ENCODE results near the gene MRPL2. TPM values are rescaled to one million over a fixed set of nuclear protein-coding genes. Genes with fewer than 3 reads are reported as not detected.

The MRPL2 gene
- polyA plus RNA-seq (2013, experiment 1 of 2) = 59.0 TPM
- 62.6 TPM for polyA plus RNA-seq (2013, experiment 2 of 2)

DNA sequence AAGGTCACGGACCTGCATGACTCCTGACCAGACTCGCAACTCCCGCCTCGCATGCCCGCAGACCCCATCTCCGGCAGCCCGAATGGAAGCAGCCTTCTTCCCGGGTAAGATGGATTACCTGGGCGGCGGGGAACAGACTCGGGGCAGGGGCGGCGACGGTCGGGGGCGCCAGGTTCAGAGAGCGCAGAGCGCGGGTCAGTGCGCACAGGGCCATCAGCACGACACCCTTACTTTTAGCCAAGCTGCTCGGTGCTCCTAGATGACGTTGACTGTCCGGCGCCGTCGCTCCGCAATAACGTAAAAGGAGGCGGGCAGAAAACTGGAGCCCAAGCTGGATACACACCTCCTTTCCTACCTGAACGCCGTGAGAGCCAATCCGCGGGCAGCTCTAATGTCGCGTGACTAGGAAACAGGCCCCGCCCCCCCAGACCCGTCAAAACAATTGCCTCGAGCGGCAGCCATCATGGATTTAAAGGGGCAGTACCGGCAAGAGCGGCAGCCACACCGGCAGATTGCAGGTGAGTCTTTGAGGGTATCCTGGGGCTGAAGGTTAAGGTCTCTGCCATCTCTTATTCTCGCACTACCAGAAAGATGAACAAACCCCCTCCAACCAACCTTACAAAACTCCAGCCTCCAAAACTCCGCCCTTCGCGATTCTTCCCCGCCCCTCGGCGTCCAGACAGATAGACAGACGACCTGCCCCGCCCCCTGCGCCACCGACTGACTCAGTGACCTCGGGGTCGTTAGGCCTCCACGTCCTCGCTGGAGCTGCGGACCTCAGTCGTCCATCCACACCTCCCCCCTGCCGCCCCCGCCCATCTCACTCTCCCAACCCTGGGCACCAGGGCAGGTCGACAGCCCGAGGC lies at the start of gene MRPL2, which contains the start of gene KLC4:
Gene MRPL2 (minus strand): TSS at position 267 of the 866 bp plus-strand sequence. CDS start 53 bp downstream, at position 214.
Gene KLC4 (plus strand): TSS at position 464 of the 866 bp plus-strand sequence. CDS start 1,705 bp downstream, outside the sequence.
- no CpG with 5 or more reads among the region's 64 CpGs for WGBS (ENCODE audit: extremely low coverage, insufficient coverage, low lambda C conversion rate)
- peak within 1 kb of the TSS; percentile 12 for H4K5ac ChIP-seq (ENCODE audit: low read length)
- no peak within 1 kb of the TSS for H4K8ac ChIP-seq (ENCODE audit: low read depth, low read length)
- H3K18ac ChIP-seq (ENCODE audit: low read length) = peak within 1 kb of the TSS; percentile 88
- peaks cover 13% of the 10 kb centered on the region for H3K79me2 ChIP-seq (ENCODE audit: control insufficient read depth, insufficient read depth, low read length)
- no peak within 1 kb of the TSS for H2BK15ac ChIP-seq (replicated peaks; ENCODE audit: low read depth)
- peak within 1 kb of the TSS; percentile 95 for H3K56ac ChIP-seq (ENCODE audit: low read length)
- H3K23ac ChIP-seq (ENCODE audit: low read length) = no peak within 1 kb of the TSS
- H3K36me3 ChIP-seq (ENCODE audit: control insufficient read depth, insufficient read depth, low read length) = no peaks in the 10 kb centered on the region
- no peaks in the 10 kb centered on the region for H3K27me3 ChIP-seq (ENCODE audit: insufficient read depth, low read length, poor library complexity)
- peak within 1 kb of the TSS; percentile 88 for H3K4ac ChIP-seq (ENCODE audit: low read depth, low read length)
- H3K9ac ChIP-seq (ENCODE audit: low read length) = peak within 1 kb of the TSS; percentile 92
- DNase-seq = peak; percentile 100
- H3K4me2 ChIP-seq (ENCODE audit: low read length) = peak within 1 kb of the TSS; percentile 98
- peak within 1 kb of the TSS; percentile 60 for H3K27ac ChIP-seq (ENCODE audit: low read depth, low read length)
- H2AK5ac ChIP-seq (ENCODE audit: low read length) = peak within 1 kb of the TSS; percentile 90
- H2BK120ac ChIP-seq (ENCODE audit: low read depth, low read length) = no peak within 1 kb of the TSS
- H3K79me1 ChIP-seq (ENCODE audit: low read length) = peaks cover 17% of the 10 kb centered on the region
- peaks cover 6% of the 10 kb centered on the region for H3K4me1 ChIP-seq (ENCODE audit: control insufficient read depth, low read depth, low read length)
- H3K4me3 ChIP-seq (ENCODE audit: low read length) = peak within 1 kb of the TSS; percentile 97
- H2BK5ac ChIP-seq (ENCODE audit: low read length) = peak within 1 kb of the TSS; percentile 90

DNA sequence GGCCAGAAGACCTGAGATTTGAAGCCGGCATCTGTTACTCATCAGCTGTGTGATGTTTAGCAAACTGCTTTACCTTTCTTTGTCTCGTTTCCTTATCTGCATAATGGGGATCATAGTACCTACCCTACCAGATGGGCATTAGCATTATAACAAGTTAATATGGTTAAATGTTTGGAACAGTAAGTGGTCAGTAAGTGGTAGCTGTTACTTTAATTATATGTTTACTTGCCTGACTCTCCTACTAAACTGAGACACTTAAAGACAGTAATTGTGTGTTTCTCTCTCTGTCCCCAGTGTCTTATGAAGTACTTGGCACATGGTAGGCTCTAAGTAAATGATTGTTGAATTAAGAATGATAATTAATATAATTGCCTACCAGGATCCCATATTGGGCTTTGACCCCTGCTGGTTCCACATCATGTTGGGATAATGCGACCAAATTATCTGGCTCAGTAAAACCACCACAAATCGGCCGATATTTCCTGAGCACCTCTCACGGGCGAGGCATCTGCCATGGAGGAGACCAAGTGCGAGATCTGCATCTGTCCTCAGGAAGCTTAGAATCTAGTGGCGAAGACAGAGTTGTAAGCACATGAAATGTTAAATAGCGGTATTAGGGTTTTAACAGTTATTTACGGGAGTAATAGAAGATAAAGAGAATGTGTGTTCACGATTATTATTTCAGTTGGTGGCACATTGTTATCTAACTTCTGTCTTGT lies 48.3 kb upstream of the MRPL2 start:
- Histone ChIP-seq H4K5ac (ENCODE audit: low read length) (no peak overlapping the region), H3K9ac (ENCODE audit: low read length) (no peak overlapping the region), H2BK120ac (ENCODE audit: low read depth, low read length) (no peak overlapping the region), H3K23ac (ENCODE audit: low read length) (no peak overlapping the region), H3K27ac (ENCODE audit: low read depth, low read length) (no peak overlapping the region), H3K4me1 (ENCODE audit: control insufficient read depth, low read depth, low read length) (peaks cover 6% of the 10 kb centered on the region), H3K4ac (ENCODE audit: low read depth, low read length) (no peak overlapping the region), H3K4me3 (ENCODE audit: low read length) (no peak overlapping the region), H3K18ac (ENCODE audit: low read length) (no peak overlapping the region), H2BK5ac (ENCODE audit: low read length) (no peak overlapping the region), H4K8ac (ENCODE audit: low read depth, low read length) (no peak overlapping the region), H2BK15ac (replicated peaks; ENCODE audit: low read depth) (no peak overlapping the region), H3K79me1 (ENCODE audit: low read length) (peaks cover 23% of the 10 kb centered on the region), H3K27me3 (ENCODE audit: insufficient read depth, low read length, poor library complexity) (no peaks in the 10 kb centered on the region), H2AK5ac (ENCODE audit: low read length) (no peak overlapping the region), H3K4me2 (ENCODE audit: low read length) (no peak overlapping the region), H3K56ac (ENCODE audit: low read length) (no peak overlapping the region), H3K79me2 (ENCODE audit: control insufficient read depth, insufficient read depth, low read length) (peaks cover 42% of the 10 kb centered on the region), H3K36me3 (ENCODE audit: control insufficient read depth, insufficient read depth, low read length) (no peaks in the 10 kb centered on the region)
- 100% methylated on average over 2 of the region's 12 CpGs for WGBS (ENCODE audit: extremely low coverage, insufficient coverage, low lambda C conversion rate)
- DNase-seq = no peak

DNA sequence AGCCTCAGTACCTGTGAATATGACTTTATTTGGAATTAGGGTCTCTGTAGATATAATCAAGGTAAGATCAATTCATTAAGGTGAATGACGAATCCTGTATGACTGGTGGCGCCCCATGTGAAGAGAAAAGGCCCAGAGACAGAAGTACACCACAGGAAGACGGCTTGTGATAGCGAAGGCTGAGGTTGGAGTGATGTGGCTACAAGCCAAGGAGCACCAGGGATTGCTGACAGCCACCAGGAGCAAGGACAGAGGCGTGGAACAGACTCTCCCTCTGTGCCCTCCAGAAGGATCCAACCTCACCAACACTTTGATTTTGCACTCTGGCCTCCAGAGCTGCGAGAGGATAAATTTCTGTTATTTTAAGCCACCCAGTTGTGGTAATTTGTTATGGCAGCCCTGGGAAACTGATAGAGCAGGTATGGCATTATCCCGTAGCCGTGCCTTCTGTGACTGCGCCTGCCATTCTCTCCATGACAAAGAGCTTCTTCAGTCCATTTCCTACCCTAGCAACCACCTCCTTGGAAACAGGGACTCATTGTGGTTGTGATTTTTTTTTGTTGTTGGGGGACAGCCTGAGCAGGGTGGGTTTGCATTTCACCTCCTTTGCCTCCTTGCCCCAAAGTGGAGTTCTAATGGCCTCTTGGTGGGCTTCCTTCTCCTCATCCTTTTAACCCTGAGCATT lies 46.4 kb upstream of the MRPL2 start:
- Histone ChIP-seq H4K8ac (ENCODE audit: low read depth, low read length) (no peak overlapping the region), H3K79me1 (ENCODE audit: low read length) (peaks cover 15% of the 10 kb centered on the region), H3K4me1 (ENCODE audit: control insufficient read depth, low read depth, low read length) (peaks cover 6% of the 10 kb centered on the region), H4K5ac (ENCODE audit: low read length) (no peak overlapping the region), H3K4ac (ENCODE audit: low read depth, low read length) (no peak overlapping the region), H3K23ac (ENCODE audit: low read length) (no peak overlapping the region), H3K27ac (ENCODE audit: low read depth, low read length) (no peak overlapping the region), H3K9ac (ENCODE audit: low read length) (no peak overlapping the region), H3K27me3 (ENCODE audit: insufficient read depth, low read length, poor library complexity) (no peaks in the 10 kb centered on the region), H2AK5ac (ENCODE audit: low read length) (no peak overlapping the region), H3K56ac (ENCODE audit: low read length) (no peak overlapping the region), H3K18ac (ENCODE audit: low read length) (no peak overlapping the region), H3K36me3 (ENCODE audit: control insufficient read depth, insufficient read depth, low read length) (no peaks in the 10 kb centered on the region), H2BK15ac (replicated peaks; ENCODE audit: low read depth) (no peak overlapping the region), H2BK5ac (ENCODE audit: low read length) (no peak overlapping the region), H3K4me3 (ENCODE audit: low read length) (no peak overlapping the region), H3K79me2 (ENCODE audit: control insufficient read depth, insufficient read depth, low read length) (peaks cover 37% of the 10 kb centered on the region), H2BK120ac (ENCODE audit: low read depth, low read length) (no peak overlapping the region), H3K4me2 (ENCODE audit: low read length) (no peak overlapping the region)
- no CpG with 5 or more reads among the region's 9 CpGs for WGBS (ENCODE audit: extremely low coverage, insufficient coverage, low lambda C conversion rate)
- no peak for DNase-seq

GRCh38 chr6:43103253-43103876 lies 44.1 kb upstream of the MRPL2 start:
- H3K18ac ChIP-seq (ENCODE audit: low read length) = no peak overlapping the region
- H3K56ac ChIP-seq (ENCODE audit: low read length) = peak overlapping the region; percentile 25
- no peak overlapping the region for H2BK120ac ChIP-seq (ENCODE audit: low read depth, low read length)
- no CpG with 5 or more reads among the region's 2 CpGs for WGBS (ENCODE audit: extremely low coverage, insufficient coverage, low lambda C conversion rate)
- H2BK5ac ChIP-seq (ENCODE audit: low read length) = no peak overlapping the region
- no peak overlapping the region for H4K8ac ChIP-seq (ENCODE audit: low read depth, low read length)
- no peak overlapping the region for H2BK15ac ChIP-seq (replicated peaks; ENCODE audit: low read depth)
- no peaks in the 10 kb centered on the region for H3K36me3 ChIP-seq (ENCODE audit: control insufficient read depth, insufficient read depth, low read length)
- H3K4ac ChIP-seq (ENCODE audit: low read depth, low read length) = no peak overlapping the region
- H3K4me2 ChIP-seq (ENCODE audit: low read length) = no peak overlapping the region
- H3K79me2 ChIP-seq (ENCODE audit: control insufficient read depth, insufficient read depth, low read length) = peaks cover 39% of the 10 kb centered on the region
- peak; percentile 89 for DNase-seq
- no peak overlapping the region for H4K5ac ChIP-seq (ENCODE audit: low read length)
- peaks cover 6% of the 10 kb centered on the region for H3K4me1 ChIP-seq (ENCODE audit: control insufficient read depth, low read depth, low read length)
- no peak overlapping the region for H2AK5ac ChIP-seq (ENCODE audit: low read length)
- no peak overlapping the region for H3K4me3 ChIP-seq (ENCODE audit: low read length)
- no peak overlapping the region for H3K23ac ChIP-seq (ENCODE audit: low read length)
- no peak overlapping the region for H3K27ac ChIP-seq (ENCODE audit: low read depth, low read length)
- H3K79me1 ChIP-seq (ENCODE audit: low read length) = peaks cover 10% of the 10 kb centered on the region
- no peaks in the 10 kb centered on the region for H3K27me3 ChIP-seq (ENCODE audit: insufficient read depth, low read length, poor library complexity)
- peak overlapping the region; percentile 22 for H3K9ac ChIP-seq (ENCODE audit: low read length)

- Histone ChIP-seq H3K4me1 (ENCODE audit: control insufficient read depth, low read depth, low read length) (peaks cover 19% of the 10 kb centered on the region), H3K36me3 (ENCODE audit: control insufficient read depth, insufficient read depth, low read length) (no peaks in the 10 kb centered on the region), H3K9ac (ENCODE audit: low read length) (no peak overlapping the region), H3K79me2 (ENCODE audit: control insufficient read depth, insufficient read depth, low read length) (peaks cover 48% of the 10 kb centered on the region), H3K4ac (ENCODE audit: low read depth, low read length) (no peak overlapping the region), H4K8ac (ENCODE audit: low read depth, low read length) (no peak overlapping the region), H3K4me3 (ENCODE audit: low read length) (no peak overlapping the region), H3K4me2 (ENCODE audit: low read length) (no peak overlapping the region), H2BK15ac (replicated peaks; ENCODE audit: low read depth) (no peak overlapping the region), H2BK120ac (ENCODE audit: low read depth, low read length) (no peak overlapping the region), H4K5ac (ENCODE audit: low read length) (no peak overlapping the region), H3K27me3 (ENCODE audit: insufficient read depth, low read length, poor library complexity) (no peaks in the 10 kb centered on the region), H2BK5ac (ENCODE audit: low read length) (no peak overlapping the region), H2AK5ac (ENCODE audit: low read length) (no peak overlapping the region), H3K56ac (ENCODE audit: low read length) (no peak overlapping the region), H3K79me1 (ENCODE audit: low read length) (peaks cover 12% of the 10 kb centered on the region), H3K27ac (ENCODE audit: low read depth, low read length) (no peak overlapping the region), H3K23ac (ENCODE audit: low read length) (no peak overlapping the region), H3K18ac (ENCODE audit: low read length) (no peak overlapping the region)
- DNase-seq = no peak
- WGBS (ENCODE audit: extremely low coverage, insufficient coverage, low lambda C conversion rate) = no CpG with 5 or more reads among the region's 4 CpGs
Measured at GRCh38 chr6:43101497-43101896, 42.3 kb upstream of the MRPL2 start.
